DMS79 (cell line): ENCODE measurements around the gene ACP6.

Experiments
- DNase-seq: peaks from one replicate; lab custom pipeline; 2025; lab: John Stamatoyannopoulos, UW

ACP6 gene

DNA sequence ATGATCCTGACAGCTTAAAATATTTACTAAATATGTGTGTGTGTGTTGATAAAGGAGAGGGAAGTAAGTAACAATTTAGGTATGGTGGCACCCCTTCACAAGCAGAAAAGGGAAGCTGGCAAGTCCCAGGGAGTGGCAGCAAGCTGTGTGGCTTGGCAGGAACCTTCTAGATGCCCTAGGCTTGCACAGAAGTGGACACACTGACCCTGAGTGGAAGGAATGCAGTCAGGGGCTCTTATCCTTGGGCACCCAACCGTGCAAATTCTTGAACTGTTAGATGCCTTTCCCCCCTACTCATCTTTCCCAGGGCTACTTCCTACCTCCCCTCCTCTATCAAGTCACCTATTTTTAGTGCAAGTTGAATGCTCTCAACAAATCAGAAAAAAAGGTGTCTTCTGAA, 18.9 kb downstream of the ACP6 start:
- DNase-seq = no peak

DNA sequence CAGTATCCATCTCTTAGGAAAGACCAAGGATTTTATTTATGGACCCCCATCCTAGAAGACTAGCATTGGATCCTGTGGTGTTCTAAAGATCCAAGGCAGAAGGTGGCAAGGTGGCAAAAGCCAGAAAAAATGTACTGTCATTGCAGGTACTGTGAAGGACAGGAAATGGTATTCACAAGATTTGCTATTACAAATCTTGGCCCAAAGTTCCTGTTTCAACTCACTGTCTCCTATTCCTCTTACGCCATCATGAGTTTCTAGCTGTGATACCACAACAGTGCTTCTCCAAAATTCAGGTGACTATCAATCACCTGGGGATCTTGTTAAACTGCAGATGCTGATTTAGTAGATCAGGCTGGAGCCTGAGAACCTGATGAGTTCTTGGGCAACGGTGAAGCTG, 21.4 kb downstream of the ACP6 start:
- DNase-seq = no peak

DNA sequence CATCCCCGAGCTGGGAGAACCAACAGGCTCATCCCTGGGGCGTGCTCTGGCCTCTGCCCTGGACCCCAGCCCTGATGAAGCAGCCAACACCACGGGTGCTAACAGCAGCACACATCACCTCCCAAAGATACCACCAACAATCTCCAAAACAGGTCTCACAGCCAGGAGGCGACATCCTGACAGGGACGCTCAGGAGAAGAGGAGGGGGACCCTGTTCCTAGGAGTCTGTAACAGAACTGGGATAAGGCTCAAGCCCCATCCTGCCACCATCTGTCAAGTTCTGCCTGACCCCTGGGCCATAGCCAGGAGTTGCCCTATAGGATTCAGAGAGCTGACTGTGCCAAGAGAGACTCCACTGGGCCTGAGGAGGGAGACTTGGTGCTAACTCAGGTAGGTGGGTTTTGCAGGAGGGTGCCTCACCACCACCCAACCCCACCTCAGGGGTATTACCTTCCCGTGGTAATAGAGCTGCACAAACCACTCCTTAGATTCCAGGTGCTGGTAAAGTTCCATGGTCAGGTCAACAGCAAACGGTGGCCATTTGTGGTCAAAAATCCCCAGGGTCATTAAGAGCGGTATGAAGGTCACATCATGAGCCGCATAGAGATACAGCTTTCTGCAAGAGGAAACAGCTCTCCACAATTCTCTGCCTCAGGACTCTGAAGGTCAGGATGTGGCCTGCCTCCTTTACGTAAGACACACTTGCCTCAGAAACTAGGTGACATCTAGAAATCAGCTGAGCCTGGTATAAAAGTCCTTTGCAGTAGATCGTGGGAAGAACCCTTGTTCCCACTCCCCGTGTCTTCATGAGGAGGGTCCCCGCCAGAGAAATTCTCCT, 22.3 kb downstream of the ACP6 start:
- no peak for DNase-seq

DNA sequence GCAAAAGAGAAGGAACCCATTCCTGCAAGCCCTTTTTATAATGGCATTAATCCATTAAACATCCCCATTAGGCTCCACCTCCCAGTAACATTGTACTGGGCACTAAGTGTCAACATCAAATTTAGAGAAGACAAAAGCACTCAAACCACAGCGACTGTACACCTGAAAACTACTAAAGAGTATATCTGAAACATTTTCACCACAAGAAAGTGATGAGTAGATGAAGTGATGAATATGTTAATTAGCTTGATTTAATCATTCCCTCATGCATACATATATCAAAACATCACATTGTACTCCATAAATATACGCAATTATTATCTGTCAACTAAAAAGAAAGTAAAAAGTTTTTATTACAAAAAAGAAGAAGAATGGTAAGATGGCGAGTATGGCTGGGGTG, 26.4 kb downstream of the ACP6 start:
- no peak for DNase-seq

DNA sequence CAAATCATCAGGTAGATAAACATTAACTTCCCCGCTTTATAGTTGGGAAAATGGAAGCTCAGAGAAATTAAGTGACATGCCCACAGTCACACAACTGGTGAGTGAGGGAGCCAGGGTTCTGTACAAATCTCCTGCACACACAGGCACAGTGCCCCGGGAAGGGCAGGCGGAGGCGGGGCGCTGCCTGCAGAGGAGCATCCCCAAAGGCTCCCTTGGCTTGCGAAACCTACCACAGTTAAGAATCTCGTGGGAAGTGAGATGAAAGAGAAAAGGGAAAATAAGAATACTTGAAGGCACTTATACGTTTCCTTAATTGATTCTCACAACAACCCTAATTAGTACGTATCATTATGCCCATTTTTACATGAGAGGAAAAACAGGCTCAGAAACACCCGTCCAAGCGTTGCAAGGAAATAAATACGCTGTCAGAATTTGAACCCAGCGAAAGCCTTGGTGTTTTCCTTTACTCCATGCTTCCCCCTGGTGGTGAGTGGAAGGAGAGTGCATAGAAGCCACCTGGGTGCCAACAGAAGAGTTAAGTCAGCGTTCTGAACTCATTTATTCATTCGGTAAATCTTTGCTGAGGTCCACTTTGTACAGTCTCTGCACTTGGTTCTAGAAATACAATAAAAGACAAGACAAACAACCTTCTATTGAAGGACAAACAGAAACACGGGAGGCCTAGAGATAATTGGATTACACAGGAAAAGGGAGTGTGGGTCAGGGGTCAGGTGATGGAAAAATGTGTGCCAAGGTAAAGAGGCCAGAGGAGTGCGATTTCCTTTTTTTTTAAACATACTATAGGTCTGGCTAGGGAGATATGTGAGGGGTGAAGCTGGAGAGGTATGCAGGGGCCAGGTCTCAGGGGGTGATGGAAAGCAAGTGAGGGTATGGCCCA, 28.4 kb downstream of the ACP6 start:
- DNase-seq = no peak

DNA sequence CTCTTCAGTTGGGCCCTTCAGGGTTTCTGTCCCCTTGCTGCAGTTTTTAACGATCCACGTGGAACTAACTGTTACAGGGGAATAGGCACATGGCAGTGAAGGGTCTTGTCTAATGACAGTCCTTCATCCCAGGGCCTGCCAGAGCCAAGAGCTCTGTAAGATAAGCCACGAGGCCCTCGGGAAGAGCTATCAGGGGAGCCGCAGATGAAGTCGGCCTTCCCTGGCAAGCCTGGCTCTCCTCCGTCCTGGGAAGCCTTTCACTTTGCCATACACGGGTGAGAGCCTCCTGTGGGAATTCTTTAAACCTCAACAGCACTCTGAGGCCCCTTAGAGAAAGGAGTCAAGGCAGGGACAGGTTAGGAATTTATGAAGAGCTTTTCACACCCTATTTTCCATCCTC, 29.0 kb downstream of the ACP6 start:
- no peak for DNase-seq

DNA sequence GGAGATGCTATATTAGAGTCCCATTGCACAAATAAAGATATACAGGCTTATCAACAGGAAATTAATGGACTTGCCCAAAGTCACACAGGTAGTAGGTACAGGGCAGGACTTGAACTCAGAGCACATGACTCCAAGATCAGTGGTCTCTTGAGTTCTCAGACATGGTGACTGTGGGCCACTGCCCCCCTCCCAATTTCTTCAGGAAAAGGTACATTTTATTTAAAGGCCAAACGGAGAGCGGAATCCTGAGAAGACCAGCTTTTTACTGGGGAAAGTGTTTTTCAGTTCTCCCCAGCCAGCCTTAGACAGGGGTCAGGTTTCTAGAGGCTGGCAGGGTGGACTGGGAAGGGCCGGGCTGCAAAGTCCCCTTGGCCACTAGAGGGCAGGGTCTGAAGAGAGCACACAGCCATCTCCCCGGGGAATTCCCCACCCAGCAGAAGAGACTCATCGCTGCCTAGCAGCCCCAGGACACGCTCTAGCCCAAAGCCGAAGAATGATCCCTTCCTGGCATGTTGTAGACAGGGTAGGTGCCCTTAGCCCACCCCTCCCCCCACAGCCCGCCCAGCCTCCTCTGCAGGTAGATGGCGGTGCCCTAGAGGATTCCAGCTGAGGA, 29.7 kb downstream of the ACP6 start:
- DNase-seq = peak; percentile 4

DNA sequence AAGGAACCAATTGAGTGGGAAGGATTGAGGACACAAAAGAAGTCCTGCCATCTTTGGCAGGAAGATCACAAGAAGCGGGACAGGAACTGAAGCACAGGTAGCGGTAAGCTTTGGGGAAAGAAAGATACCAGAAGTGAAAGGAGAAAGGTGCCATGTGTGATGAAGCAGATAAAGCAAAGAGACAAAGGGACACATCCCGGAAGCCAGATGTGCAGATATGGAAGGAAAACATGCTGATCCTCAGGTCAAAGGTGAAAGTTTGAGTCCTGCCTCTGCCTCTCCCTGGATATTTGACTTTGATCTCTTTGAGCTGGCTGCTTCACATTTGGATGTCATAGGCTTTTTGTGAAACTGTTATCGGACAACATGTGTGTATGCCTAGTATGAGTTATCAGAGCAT, 34.0 kb downstream of the ACP6 start:
- DNase-seq = no peak

DNA sequence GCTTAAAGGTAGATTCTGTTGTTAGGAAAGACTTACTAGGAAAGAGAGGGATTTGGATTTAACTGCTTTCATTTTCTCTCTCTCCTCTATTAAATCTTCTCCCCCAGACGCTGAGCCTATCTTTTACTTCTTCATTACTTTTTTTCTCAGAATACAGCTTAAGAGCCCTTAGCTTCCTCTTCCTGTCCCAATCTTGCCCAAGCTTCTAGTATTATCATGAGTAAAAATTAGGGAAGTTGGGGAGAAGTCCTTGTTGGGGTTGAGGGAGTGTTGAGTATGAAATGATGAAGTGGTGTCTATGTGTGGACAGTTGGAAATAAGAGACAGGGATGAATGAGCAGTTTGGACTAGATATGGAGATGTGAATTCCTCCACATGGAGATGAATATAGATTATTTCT, 35.0 kb downstream of the ACP6 start:
- no peak for DNase-seq

DNA sequence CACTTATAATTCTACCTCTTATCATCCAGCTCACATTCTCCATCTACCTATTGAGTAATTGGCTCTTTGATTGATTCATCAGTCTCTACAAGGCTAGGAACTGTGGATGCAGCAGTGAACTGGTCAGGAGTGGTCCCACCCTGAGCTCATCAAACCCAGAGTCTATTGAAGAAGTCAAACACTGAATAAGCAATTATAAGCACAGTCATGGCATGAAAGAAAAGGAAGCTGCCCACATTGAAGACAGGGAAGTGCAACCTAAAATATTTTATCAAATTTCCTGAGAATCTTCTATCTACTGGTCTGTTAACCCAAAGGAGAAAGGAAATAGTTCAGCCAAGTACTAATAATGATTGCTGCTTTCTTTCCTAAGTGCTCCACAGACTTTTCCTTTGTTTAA, 35.7 kb downstream of the ACP6 start:
- DNase-seq = no peak

DNA sequence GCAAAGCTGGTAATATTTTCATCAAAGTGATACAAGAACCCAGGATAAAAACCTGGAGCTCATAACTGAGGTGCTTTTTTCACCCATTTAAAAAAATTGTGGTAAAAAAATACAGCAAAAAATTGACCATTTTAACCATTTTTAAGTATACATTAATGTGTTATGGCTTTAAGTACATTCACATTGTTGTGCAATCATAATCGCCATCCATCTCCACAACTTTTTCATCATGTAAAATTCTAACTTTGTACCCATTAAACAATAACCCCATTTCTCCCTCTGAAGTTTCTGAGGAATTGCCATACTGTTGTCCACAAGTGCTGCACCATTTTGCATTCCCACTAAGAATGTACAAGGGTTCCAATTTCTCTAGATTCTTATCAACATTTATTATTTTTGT, 36.6 kb downstream of the ACP6 start:
- DNase-seq = no peak

DNA sequence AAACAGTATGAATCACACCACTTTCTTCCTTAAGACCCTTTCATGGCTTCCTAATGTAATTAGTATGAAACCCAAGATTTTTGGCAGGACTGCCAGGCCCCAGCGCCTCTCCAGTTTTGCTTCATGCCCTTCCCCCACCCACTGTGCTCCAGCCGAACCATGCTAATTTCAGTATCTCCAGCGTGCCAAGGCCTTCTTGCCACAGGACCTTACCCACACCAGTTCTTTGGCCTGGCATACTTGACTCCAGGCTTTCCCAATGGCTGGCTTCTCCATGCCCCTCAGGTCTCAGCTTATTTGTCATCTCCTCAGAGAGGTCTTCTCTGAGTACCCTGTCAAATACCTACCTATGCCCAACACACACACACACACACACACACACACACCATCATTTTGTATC, 38.5 kb downstream of the ACP6 start:
- DNase-seq = no peak

DNA sequence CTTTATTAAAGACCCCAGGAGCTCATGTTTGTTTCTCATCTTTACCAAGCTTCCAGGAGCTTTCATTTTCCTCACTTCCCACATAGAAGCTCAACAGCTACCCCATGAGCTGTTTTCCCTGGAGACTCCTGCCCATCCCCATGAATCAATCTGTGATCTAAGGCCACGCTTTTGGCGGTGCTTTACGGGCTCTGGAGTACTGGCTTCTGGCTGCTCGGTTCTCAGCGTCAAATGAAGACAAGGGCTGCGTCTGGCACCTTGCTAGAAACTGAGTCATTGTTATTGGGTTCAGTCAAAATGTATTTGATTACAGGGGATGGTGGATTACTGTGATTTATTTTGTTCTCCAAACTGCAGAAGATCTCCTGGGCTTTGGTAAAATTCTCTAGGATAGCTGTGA, 39.9 kb downstream of the ACP6 start:
- DNase-seq = no peak

DNA sequence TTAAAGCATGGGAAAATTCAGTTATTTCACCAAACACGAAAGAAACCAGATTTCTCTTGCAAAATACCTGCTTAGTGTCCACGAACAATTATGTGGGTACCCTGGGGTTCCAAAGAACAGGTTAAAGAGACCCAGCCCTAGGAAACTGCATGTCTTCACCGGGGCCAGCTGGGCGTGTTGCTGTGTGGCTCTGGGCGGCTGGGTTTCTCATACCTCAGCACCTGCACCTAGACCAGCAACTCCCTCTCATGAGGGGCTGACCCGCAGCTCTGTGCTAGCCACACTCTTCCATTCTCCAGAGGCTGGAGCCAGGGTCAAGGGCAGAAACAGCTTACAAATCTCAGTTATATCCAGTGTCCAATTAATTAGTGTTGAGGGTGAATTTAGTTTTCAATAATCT, 40.3 kb downstream of the ACP6 start:
- no peak for DNase-seq

DNA sequence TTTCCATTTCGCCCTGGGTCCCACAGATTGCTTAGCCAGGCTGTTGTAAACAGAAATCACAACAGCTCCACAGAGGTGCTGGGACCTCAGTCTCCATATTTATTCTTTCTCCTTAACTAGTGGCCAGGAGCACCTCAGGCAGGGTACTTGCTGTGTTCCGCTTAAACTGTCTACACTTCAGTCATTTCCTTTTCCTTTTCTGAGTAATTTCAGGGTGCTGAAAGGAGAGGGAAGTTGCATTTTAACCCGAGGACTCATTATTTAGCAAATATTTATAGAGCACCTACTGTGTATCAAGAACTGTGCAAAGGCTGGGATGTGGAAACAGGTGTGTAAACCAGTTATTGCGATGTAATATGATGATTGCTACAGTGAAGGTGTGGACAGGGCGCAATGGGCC, 41.9 kb downstream of the ACP6 start:
- no peak for DNase-seq

DNA sequence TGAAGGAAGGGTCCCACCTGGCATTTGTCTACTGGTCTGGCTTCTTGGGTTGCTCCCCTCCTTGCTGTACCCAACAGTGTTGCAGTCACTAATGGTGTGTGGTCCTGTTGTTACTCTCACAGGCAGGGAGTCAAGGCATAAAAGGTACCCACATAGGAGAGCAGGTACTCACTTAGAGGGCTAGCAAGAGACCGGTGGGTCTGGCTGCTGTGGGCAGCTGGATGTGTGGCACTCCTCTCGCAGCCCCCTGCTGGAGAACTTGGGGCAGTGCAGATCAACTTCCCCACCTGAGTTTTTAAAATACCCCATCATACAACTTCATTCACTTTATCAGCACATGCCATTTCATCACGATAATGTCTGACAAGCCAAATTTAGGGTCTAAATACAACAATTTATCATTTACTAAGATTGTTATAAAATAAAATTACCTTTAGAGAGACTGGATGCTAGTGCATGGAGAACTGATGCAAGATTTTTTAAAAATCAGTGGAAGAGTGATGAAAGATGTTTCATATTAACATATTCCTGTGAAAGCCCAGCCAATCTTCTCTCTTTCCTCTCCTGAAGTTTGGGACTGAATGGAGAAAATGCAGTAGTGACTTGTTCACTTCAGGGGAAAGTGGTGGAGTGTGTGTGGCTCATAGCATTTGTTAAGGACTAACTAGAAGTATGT, 42.8 kb downstream of the ACP6 start:
- no peak for DNase-seq

DNA sequence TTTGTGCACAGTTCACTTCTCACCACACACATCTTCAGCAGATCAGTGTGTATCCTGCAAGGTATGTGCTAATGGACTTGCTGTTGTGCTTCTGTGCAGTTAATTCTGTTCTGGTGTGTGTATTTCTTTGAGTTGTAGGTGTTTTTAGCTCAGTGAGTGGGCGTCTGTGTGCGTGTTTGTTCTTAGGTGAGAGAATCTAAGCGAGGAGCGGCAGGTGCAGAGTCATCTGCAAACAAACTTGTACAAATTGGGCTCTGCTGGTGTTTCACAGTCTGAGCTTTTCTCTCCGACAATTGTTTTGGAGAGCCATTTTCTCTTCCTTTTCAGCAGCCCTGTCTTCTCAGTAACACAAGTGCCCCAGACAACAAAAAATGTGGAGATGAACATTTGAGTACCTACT, 43.6 kb downstream of the ACP6 start:
- no peak for DNase-seq

DNA sequence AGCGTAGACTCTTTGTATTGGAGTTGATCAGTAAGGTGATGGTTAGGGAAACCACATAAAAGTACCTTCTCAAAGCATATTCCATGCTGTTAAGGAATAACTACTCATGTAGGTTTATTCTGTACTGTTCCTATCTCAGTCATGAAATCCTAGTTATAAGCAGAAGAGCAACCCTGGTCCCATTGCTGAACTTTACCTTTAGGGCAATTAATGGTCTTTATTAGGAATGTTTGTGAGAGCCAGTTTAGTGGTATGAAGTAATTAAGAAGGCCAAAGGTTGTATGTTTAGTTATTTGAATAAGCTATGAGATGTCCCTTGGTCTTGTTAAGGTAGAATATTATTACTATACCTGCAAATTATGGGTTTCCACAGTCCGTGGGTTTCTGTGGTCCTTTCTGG, 44.0 kb downstream of the ACP6 start:
- DNase-seq = no peak

DNA sequence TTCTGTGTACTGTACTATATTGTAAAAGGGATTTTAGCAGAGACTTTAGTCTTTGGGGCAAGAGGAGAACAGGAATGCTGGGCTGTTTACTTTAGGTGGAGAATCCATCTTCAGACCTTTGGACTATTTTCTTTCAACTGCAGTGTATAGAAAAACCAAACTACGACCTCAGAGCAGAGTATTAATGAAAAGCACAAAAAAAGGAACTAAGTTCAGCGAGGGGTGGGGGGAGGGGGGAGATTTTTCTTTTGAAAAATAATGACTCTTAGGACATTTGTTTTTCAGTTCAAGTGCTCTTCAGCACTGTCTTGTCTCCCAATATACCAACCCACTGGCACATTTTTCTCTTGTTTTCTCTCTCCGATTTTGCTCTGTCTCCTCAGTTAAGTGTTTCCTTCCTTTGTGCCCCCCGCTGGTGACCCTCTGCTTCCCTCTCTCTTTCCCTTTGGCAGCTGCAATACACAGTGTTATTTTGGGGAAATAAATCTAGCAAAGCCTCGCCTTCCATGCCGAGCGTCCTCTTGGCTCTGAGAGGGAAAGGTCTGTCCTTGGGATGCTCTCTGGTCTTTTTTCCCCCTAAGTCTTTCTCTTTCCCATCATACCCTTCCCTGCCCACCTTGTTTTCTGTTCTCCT, 44.8 kb downstream of the ACP6 start:
- DNase-seq = no peak

DNA sequence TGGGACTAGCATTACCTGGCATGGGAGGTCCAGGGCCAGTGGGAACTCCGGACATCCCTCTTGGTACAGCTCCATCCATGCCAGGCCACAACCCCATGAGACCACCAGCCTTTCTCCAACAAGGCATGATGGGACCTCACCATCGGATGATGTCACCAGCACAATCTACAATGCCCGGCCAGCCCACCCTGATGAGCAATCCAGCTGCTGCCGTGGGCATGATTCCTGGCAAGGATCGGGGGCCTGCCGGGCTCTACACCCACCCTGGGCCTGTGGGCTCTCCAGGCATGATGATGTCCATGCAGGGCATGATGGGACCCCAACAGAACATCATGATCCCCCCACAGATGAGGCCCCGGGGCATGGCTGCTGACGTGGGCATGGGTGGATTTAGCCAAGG, 45.8 kb downstream of the ACP6 start:
- DNase-seq = no peak

DNA sequence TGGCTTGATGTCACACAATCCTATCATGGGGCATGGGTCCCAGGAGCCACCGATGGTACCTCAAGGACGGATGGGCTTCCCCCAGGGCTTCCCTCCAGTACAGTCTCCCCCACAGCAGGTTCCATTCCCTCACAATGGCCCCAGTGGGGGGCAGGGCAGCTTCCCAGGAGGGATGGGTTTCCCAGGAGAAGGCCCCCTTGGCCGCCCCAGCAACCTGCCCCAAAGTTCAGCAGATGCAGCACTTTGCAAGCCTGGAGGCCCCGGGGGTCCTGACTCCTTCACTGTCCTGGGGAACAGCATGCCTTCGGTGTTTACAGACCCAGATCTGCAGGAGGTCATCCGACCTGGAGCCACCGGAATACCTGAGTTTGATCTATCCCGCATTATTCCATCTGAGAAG, 46.3 kb downstream of the ACP6 start:
- DNase-seq = no peak

DNA sequence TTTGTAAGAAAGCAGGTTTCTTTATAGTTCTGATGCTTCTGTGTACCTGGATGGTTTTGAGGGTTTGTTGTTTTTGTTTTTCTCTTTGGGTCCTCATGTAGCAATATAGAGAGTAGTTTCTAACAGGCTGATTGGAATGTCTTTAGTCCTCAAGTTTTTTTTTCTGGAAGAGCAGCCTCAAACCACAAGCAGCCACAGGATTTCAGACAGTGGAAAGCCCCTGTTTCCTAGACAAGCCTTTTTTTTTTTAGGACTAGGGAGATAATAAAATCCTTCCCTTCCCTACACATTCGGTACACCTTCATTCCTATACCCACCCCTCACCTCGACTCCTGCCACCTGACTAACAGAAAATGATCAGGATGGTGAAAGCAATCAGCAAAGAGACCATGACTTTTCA, 47.6 kb downstream of the ACP6 start:
- DNase-seq = no peak
